ENCODE data around the gene MPO.

DNA sequence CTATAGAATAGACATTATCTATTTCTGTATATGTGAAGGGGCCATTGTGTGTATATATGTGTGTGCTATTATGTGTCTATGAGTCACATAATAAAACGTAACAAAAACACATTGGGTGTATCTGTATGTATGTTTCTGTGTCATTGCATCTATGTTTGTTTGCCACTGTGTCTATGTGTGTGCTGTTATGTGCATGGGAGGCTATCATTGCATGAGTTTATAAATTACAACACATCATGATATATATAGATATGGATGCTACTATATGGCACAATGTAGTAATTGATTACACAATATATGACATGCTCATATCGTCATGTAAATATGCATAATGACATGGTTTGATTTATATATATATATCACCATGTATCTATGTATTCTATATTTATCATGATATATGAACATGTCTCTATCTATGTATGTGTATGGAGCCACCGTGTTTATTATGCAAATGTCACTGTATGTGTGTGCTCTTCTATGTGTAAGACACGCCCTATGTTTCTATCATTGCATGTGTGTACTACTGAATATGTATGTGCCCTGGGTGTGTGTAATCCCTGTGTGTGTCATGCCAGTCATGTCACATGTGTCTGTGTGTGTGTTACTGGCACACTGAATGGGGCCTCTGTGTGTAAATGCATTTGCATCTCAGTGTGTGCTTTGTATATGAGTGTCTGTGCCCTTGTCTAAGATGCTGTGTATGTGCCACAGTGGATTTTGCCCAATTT, 49.2 kb upstream of the MPO start:
- TF ChIP-seq CTCF (IDR thresholded peaks at IDR 0.05; ENCODE audit: low read depth, low read length, missing input control) (no peak), SP1 (IDR thresholded peaks at IDR 0.05) (no peak), EGR1 (IDR thresholded peaks at IDR 0.05; ENCODE audit: low read depth in 2 of 2) (no peak), GABPA (IDR thresholded peaks at IDR 0.05 in 1 of 2, conservative IDR thresholded peaks at IDR 0.05 in 1 of 2) (no peak), YY1 (IDR thresholded peaks at IDR 0.05) (no peak), TAF1 (conservative IDR thresholded peaks at IDR 0.05) (no peak), RAD21 (IDR thresholded peaks at IDR 0.05) (no peak), REST (IDR thresholded peaks at IDR 0.05) (no peak), JUND (IDR thresholded peaks at IDR 0.05) (no peak), FOXA1 (IDR thresholded peaks at IDR 0.05) (no peak)
- TF ChIP-seq, protein P1, sequence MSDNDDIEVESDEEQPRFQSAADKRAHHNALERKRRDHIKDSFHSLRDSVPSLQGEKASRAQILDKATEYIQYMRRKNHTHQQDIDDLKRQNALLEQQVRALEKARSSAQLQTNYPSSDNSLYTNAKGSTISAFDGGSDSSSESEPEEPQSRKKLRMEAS (IDR thresholded peaks at IDR 0.05): no peak
- TF ChIP-seq, protein P2, sequence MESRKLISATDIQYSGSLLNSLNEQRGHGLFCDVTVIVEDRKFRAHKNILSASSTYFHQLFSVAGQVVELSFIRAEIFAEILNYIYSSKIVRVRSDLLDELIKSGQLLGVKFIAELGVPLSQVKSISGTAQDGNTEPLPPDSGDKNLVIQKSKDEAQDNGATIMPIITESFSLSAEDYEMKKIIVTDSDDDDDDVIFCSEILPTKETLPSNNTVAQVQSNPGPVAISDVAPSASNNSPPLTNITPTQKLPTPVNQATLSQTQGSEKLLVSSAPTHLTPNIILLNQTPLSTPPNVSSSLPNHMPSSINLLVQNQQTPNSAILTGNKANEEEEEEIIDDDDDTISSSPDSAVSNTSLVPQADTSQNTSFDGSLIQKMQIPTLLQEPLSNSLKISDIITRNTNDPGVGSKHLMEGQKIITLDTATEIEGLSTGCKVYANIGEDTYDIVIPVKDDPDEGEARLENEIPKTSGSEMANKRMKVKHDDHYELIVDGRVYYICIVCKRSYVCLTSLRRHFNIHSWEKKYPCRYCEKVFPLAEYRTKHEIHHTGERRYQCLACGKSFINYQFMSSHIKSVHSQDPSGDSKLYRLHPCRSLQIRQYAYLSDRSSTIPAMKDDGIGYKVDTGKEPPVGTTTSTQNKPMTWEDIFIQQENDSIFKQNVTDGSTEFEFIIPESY (IDR thresholded peaks at IDR 0.05): no peak

Measured in liver (tissue), 3 donors.